HG02973 (cell line): ENCODE measurements around the gene CD9.

Experiments used
- ATAC-seq: cut with Tn5 transposase; IDR thresholded peaks from one replicate; pipeline ENCODE4 v1.9.1; 2021; ENCODE audit warnings: moderate library complexity; ENCODE audit not compliant: unreplicated experiment

Gene CD9

DNA sequence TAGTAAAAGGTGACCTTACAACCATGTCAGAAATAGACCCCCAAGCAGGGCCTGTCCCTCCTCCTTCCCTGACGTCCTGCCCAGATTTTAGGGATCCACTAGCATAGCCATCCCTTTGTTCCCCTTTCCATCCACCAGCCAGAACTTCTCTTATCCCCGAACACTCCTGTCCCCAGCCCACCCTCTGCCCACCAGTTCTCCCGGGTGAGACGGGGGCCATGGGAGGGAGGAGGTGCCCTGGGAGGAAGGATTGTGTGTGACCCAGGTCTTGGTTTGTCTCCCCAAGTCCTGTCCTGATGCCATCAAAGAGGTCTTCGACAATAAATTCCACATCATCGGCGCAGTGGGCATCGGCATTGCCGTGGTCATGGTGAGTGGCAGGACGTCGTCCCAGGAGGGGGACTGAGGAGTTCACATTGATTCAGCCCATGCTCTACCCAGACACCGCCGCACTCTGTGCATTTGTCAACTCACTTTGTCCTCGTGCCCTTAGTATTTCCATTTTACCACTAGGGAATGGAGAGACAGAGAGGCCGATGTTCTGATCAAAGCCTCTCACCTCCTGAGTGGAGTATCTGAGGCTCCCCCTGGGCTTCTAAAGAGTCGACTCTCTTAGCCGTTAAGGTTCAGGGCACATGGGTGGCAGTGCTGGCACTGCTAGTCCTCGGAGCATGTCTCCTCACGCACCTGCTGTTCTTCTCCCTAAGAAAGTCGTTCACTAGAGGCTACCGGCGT, 35.9 kb downstream of the CD9 start:
- no peak for ATAC-seq

DNA sequence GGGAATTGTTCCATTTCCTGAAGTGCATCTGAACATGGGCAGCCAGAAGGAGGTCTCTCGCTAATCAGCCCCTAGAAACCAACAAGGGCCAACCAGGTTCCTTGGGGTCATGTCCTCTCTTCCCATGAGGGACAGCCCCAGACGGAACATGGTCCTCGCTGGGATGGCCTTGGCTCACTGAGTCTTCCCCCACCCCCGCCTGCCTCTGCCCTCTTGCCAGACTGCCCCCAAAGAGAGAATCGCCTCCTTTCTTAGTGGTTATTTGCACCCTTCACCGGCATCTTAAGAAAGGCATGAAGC, 36.4 kb downstream of the CD9 start:
- no peak for ATAC-seq

DNA sequence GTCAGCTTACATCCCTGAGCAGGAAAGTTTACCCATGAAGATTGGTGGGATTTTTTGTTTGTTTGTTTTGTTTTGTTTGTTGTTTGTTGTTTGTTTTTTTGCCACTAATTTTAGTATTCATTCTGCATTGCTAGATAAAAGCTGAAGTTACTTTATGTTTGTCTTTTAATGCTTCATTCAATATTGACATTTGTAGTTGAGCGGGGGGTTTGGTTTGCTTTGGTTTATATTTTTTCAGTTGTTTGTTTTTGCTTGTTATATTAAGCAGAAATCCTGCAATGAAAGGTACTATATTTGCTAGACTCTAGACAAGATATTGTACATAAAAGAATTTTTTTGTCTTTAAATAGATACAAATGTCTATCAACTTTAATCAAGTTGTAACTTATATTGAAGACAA, 37.6 kb downstream of the CD9 start:
- ATAC-seq, result no peak

DNA sequence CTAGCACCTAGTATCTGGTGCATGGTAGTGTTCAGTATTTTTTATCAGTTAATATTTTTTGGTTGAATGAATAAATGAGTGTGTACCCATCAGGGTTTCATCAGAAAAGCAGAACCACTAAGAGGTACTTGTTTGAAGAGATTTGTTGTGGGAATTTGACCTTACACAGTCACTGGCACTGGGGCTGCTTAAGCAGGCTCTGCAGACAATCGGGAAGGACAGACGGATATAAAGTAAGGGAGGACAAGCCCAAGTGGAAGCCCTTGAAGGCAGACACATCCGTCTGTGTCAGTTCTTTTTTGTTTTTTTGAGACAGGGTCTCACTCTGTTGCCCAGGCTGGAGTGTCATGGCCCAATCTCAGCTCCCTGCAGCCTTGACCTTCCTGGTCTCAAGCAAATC, 38.7 kb downstream of the CD9 start:
- no peak for ATAC-seq

DNA sequence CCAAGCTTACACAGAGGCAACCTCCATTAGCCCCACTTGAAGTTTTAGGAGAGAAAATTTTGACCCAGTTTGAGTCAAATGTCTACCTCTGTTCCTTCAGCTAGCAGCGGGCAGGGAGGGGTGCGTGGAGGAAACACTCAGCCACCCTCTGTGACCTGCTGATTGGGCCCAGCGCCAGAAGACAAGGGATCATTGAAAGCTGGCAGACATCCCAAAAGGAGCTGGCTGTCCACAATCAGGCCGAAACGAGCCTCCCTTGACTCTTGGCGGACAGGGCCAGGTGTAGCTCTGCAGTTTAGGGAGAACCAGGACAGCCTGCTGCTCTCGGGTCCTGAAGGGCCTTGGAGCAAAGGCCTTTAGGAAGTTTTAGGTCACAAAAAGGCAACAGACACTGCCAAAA, 41.3 kb downstream of the CD9 start:
- ATAC-seq, result no peak

DNA sequence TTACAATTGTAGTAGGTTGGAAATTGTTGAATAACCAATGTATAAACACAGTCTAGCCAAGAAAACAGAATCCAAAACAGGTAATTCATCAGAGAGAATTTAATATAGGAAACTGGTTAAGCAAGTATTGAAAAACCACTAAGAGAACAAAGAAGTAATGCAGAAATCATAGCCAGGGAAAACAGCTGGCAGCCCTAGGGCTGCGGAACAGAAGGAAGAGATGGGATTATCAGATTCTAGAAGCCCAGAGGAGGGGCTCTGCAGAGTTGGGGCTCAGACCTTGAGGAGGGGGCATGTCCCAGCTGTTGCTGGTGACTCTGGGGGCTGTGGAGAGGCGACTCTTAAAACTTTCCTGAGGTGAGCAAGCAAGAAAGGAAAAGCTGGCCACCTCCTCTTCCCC, 49.4 kb downstream of the CD9 start:
- ATAC-seq, result no peak

DNA sequence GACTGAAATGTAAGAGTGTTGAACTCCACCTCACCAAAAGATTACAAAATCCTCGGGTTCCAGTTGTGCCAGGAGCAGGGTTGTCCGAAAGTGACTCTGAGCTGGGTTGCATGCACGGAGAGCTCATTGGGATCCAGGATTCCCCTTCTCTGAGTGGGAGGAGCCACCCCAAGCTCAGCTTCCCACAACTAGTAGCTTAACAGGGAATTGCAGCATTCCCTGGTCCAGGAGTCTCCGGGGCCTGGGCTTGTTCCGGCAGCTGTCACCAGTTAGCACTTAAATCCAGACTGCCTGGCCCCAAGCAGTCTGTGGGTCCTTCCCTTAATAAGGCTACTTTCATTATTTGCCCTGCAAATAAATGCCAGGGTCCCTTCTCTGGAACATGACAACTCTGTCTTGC, 50.1 kb downstream of the CD9 start:
- no peak for ATAC-seq

DNA sequence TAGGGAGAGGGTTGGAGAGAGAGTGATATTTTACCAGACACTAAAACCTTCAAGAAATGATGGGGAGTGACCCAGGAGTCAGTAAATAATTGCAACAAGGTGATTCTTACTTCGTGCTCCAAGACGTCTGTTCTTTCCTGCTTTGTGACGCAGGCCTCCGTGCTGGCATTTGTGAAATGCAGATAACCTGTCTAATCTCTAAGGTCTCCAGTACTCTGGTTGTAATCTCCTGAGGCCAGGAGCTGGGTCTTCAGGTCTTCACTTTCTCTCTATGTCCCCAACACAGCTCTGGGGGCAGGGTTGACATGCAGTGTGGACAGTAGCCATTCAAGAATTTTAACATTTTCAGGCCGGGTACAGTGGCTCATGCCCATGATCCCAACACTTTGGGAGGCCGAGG, 53.1 kb downstream of the CD9 start:
- ATAC-seq, result no peak

DNA sequence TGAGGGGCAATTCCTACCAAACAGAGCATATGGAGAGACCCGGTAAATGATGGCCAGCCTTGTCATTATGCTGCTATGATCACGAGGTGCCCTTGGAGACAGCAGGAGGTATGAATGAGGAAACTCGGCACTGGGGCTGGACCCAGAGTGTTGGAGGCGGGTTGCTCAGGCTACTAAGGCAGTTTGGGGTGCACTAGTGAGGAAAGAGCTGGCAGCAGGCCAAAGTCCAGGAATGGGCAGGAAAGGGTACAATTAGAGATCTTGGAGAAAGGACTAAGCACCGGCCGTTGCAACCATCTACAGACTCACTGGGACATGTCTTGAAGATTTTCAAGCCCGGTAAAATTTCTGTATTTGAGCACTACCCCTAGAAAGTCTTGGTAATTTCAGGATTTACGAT, 54.3 kb downstream of the CD9 start:
- no peak for ATAC-seq

DNA sequence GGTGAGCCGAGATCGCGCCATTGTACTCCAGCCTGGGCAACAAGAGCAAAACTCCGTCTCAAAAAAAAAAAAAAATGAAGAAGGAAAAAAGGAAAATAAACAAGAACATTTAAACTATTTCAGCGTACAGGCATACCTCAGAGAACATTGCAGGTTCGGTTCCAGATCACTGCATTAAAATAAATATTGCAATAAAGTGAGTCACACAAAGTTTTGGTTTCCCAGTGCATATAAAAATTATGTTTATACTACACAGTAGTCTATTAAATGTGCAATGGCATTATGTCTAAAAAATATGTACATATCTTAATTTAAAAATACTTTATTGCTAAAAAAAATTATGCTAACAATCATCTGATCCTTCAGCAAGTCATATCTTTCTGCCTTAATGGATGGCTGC, 56.8 kb downstream of the CD9 start:
- ATAC-seq, result no peak

DNA sequence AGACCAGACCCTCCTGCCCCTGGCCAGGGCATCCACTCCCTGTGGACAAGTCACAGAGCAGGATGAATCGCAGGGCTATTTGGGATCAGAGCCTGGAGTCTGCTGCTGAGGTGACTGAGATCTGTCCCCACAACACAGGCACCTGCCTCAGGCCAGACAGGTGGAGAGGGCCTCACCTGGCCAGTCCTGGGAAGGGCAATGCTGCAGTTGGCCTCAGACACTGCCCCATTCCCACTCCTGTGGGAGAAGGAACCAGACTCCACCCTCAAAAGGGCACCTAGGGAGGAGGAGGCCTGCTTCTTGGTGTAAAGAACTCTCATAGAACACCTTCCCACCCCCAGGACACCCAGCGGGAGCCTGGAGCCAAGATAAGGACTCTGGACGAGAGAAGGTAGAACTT, 62.0 kb downstream of the CD9 start:
- ATAC-seq, result no peak

DNA sequence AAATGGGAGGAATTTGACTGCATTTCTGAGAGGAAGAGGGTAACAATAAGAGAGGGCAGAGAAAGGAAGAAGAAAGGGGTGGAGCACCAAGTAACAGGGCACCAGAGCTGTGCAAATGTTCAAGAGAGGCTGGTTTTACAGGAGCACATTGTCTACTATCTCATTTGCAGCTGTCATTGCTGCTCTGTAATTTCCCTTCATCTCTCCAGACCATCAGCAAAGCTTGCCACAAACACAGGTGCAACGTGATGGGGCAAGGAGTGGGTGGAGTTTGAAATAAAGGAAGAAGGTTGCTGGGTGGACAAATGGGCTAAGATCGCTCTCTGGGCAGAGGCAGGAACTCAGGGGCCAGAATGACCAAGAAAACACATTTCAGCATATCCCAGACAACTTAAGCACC, 62.4 kb downstream of the CD9 start:
- no peak for ATAC-seq

DNA sequence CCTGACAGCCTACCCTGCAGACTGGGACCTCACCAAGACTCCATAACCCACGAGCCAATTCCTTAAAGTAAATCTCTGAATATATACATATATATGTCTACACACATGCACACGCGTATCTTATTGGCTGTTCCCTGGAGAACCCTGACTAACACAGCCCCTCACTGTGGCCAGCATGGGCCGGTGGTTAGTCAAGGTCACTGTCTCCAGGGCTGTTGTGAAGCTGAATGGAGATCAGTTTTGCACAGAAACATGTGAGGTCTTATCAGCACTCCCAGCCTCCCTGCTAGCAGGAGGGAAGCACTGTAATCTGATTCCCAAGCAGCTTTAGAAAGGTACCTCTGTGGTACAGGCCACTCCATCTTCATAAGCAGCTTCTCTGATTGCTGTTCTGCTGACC, 63.7 kb downstream of the CD9 start:
- ATAC-seq, result no peak

DNA sequence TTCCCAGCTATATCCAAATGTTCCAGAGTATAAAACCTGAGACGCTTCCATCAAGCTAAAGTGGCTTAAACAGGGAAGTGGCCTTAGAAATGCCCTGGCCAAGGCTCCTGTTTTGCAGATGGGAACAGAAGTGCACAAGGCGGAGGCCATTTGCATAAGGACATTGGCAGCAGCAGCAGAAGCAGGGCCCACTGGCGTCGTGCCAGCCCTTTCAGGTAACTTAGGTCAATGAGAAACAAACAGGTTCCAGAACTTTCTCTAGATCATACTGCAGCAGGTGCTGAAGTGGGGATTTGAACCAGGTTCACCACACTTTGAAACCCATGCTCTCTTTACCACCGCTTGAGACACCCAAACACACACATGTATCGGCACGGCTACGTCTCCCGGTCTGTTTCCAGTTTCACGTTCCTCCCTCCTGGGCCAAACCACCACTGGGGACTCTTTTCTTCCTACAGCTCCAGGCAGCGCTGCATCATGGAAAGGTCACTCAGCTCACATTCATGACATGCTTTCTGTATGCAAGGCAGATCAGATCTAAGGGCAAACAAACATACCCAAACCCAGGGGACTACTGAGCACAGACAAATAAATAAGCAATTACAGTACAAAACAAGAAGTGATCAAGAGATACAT, 64.3 kb downstream of the CD9 start:
- no peak for ATAC-seq

DNA sequence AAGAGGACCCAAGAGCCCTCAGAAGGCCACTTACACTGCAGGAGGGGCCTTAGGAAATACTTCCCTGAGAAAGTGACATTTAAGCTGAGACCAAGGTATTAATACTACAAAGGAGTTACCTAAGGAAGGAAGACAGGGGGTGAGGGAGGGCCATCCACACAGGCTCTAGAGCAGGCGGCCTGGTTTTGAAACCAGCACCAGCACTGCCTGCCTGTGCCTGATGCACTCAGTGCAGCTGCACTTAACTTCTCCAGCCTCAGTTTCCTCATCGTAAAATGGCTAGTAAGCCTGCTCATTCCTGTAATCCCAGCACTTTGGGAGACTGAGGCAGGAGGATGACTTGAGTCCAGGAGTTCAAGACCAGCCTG, 64.8 kb downstream of the CD9 start:
- ATAC-seq, result no peak

DNA sequence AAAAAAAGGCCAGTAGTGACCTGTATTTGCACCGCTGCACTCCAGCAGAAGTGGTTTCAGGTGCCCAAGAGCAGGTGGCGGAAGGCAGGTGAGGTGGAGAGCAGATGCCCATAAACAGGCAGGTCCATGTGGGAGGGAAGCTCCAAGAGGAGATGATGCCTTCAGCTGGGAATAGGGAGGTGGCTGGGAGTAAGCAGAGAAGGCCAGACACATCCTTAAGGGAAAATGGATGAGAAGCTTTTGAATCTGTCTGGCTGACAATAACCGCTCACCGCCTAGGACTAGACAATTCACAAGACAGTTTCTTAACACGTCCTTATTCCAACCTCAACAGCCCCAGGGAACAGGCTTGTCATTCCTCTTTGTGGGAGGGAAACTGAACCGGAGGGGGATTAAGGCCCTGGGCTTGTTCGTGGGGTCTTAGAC, 66.4 kb downstream of the CD9 start:
- ATAC-seq, result no peak

DNA sequence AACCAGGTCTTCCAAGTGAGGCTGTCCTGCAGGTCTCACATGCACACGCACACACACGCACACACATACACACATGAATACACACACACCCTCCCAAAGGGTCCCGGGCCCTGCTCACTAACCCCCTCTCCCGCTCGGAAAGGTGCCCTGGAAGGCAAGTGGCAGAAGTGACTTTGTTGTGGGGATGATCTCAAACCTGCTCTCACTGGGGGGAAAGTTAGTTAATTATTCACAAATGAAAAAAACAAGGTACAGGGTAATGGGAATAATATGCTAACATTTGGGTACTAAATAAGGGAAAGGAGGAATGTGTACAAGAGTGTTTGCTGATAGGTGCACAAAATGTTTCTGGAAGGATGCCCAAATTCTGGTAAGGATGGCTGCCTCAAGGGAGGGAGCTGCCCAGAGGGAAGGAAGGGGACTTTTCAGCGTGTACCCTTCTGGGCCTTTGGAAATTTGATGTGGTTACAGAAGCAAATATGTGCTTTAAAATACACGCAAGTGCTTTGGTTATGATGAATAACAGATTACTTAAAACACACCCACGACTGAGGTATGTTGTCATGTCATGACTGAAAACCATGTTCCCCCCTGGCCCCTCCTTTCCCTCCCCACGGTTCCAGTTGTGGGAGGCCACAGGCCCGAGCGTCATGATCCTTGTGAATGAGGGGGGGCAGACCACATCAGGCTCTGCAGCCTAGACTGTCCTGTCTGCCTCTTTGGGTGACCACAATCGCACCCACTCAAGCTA, 66.9 kb downstream of the CD9 start:
- no peak for ATAC-seq

DNA sequence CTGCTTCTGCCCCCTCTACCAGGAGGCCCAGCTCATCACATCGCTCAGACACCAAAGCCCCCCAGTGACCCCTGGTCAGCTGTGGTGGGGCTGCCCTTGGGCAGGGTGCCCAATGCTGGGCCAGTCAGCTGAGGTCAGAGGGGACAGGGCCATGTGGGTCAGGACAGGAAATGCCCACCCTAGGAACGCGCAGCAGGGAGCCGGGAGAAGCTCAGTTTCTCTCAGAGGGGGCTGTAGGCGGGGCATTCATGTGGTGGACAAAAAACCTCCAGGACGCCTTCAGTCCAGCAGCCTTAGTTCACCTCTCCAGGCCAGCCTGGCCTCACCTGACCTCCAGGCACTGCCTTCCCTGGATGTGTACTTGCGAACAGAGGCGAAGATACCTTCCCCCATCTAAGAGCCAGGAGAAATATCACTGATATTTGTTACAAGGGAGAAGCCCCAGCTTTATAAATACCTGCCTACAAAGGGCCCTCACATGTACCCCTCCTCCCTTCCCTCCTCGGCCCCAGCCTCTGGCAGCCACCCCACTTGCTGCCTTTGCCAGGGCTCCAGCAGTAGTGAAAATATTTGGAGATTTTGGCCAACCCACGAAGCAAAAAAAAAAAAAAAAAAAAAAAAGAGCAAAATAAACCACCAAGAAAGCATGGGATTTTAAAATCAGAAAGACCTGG, 68.4 kb downstream of the CD9 start:
- ATAC-seq, result no peak

DNA sequence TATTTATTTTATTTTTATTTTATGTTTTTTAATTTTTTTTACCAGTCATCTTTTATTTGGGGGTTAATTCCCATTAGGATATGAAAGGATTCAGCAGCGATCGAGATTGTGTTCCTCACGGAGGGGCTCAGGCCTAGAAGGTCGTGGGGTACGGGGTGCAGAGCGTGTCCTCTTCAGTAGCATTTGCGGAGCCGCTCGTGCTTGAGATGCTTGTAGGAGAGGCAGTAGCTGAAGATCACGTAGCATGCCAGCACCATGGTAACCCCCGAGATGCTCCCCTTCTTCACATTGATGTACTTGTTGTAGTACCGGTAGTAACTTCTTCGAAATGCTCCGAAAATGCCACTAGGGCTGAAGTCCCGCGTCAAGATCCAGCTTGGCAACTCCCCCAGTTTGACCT, 69.8 kb downstream of the CD9 start:
- no peak for ATAC-seq

DNA sequence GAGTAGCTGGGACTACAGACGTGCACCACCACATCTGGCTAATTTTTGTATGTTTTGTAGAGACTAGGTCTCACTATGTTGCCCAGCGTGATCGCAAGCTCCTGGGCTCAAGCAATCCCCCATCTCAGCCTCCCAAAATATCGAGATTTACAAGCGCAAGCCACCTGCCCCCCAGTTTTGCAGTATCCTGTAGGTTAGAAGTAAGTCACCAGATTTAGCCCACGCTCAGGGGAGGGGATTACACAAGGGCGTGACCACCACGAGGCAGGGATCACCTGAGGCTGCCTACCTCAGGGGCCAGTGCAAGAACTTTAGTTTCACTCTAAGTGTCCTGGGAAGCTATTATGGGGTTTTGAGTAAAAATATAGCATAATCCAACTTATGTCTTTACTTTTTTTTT, 71.1 kb downstream of the CD9 start:
- no peak for ATAC-seq

DNA sequence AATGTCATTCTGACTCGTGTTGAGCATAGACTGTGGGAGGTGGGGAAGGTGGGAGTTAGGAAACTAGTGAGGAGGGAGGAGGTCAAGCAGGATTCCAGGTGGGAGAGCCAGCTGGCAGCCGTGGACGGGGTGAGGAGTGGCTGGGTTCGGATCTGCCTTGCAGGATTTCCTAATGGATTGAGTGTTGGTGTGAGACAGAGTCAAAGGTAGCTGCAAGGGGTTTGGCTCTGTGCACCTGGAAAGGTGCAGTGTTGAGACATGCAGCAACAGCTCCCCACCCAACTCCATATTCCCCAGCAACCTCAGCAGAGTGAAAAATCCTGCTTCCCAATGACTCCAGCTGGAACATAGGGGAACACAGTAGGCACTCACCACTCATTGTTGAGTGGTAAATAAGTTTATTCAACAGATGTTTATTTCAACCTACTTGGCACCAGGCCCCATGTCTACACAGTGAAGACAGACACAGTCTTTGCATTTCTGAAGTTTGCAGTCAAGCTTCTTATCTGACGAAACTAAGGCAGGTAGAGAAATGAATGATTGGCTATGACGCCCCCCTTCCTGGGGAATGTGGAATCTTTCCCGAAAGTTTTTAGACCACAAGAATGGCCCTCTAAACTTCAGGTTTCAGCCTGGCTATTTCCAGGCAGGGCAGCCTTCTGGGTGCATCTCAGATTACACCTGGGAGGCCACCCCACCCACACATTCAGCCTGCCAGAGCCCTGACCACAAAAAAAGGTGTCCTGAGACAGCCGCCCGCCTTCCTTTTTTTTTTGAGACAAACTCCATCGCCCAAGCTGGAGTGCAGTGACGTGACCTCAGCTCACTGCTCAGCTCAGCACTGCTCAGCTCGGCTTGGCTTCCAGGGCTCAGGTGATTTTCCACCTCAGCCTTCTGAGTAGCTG, 72.4 kb downstream of the CD9 start:
- ATAC-seq, result peak; percentile 39
